Smooth muscle cell of the coronary artery (primary cell): ENCODE results near the gene DLEU7. TPM values are rescaled to one million over a fixed set of nuclear protein-coding genes. Genes with fewer than 3 reads are reported as not detected.

Experiments
- total RNA-seq: library from RNA; depleted of rRNA; stranded (reverse); fragments of >200 nt; gene quantifications from 2 replicates; pipeline ENCODE4 v1.2.3, GENCODE V29; 2014; ENCODE audit warnings: low replicate concordance

DLEU7 gene
- not detected in 2 replicates for total RNA-seq

GRCh38 chr13:50843257-50844083 is at the start of gene DLEU7:
Gene DLEU7, minus strand, starts transcription at chr13:50843692. Its CDS starts 46 bp downstream, at chr13:50843646.

Other genes starting within 250 kb of the DLEU7 start
- gene RNASEH2B, start 66.1 kb upstream of the DLEU7 start, total RNA-seq: 25.4 and 34.5 TPM in 2 replicates